Stimulated activated CD4-positive, alpha-beta T cell treated with anti-CD3 and anti-CD28 coated beads, Interleukin-2, amount 100 ng/mL, for 48 hours (primary cell): ENCODE results near the gene MRPS5.

Experiments
- DNase-seq, 2 donors: peaks; one replicate each; pipeline ENCODE4 v3.0.0-alpha.2; 2020

Gene MRPS5

DNA sequence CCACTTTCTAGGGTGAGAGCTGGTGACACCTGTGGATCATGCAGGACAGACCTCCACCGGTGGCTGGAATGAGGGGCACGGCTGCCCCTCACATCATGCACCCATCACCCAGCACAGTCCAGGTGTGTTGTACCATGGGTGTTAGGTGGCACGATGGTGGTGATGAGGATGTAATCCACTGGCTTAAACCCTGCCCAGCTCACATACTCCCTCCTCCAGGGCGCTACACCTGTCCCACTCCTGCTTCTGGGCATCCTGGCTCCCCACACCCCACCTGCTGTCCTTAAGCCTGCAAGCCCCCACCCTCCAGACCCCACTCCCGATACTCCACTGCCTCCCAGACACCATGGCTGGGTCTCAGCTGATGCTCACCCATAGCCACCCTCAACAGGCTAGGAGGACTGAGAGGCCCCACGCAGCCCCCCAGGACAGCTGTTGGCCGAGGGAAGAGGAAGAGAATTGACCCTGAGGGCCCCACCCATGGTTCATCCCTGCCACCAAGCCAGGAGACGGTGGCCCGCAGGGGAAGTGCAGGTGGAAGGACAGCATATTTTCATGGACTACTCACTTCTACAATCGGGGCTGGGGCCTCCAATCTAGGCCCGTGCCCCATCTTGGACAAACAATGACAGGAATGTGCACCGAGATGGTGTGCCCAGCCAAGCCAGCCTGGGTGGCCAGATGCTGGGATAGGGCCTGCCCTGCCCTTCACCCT lies 61.8 kb downstream of the MRPS5 start:
- no peak for DNase-seq

DNA sequence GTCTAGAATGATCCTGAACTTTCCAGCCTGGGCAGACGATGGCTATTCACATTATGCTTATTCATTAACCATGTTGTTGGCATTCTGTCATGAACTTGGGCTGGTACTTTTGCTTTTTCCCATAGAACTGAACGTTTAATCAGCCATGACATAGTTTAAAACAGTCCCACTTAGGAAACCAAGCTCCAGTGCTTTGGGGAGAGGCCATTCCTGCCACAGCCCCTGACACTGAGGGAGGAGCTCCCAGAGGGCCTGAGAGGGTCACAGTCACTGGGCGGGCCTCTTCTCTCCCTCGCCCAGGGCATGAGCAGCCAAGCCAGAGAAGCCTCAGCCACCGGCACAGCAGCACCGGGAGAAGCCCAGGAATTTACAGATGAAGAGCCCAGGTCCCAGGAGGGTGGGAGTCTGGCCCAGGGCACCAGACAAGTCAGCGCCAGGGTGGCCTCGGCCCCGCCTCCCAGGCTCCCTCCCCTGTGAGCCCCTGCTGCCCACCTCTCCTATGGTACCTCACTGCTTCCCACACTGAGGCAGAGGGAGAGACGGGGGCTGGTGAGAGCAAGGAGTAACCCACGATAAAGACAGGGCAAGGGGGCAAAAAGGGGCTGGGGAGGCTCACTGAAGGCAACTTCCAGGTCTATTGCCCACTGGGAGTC lies 62.5 kb downstream of the MRPS5 start:
- DNase-seq: no peak

DNA sequence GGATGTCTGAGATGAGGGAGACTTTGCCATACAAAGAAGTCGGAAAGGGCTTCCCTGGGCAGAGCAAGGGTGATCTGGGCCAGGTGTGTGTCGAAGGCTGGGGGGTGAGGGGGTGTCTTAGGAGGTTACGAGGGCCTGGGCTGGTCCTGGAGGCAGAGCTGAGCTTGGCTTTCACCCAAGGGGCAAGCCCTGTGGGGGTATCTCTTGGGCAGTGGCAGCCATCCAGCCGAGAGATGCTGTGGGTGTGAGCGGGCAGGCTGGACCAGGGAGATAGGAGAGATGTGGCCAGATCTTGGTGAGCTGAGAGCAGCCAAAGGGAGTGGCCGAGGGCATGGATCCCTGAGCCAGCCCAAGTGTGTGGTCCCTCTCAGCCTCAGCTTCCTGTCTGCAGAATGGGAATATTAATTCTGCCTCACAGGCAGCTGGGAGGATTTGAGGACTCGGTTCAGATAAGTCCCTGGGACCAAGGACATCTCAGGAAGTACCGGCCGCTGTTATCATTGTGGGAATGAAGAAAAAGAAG lies 63.1 kb downstream of the MRPS5 start:
- no peak for DNase-seq

DNA sequence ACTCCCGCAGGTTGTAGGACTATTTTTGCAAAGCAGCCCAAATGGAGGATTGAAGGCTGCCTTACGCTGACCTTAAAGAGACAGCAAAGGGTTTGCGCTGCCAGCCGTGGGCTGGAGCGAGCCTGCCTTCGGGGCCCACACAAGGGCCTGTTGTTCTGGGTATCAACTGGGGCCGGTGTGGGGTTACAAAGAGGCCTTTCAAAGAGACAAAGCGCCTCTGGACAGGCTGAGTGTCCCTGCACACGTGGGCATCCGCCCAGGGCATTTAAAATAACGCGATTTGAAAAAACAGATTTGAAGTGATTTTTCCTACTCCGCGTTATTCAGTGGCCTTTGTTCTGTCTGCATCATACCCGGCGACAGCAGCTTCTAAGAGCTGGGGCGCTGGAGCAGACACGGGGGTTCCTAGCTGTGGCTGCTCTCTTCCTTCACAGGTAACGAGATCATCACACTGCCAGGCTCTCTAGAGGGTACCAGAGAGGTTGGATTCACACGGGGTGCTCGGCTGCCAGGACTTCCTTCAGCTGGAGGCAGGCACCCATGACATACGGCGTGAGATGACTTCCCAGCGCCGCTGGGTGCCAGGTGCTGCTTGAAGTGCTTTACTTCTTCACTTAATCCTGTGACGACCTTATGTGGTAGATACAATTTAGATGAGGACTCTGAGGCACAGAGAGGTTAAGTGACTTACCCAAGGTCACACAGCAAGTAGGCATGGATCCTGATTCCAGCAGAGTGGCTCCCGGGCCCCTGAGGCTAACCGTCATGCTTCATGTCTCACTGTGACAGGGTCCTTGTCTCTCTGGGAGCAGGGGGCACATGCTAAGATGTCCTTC lies 63.9 kb downstream of the MRPS5 start:
- DNase-seq: no peak

DNA sequence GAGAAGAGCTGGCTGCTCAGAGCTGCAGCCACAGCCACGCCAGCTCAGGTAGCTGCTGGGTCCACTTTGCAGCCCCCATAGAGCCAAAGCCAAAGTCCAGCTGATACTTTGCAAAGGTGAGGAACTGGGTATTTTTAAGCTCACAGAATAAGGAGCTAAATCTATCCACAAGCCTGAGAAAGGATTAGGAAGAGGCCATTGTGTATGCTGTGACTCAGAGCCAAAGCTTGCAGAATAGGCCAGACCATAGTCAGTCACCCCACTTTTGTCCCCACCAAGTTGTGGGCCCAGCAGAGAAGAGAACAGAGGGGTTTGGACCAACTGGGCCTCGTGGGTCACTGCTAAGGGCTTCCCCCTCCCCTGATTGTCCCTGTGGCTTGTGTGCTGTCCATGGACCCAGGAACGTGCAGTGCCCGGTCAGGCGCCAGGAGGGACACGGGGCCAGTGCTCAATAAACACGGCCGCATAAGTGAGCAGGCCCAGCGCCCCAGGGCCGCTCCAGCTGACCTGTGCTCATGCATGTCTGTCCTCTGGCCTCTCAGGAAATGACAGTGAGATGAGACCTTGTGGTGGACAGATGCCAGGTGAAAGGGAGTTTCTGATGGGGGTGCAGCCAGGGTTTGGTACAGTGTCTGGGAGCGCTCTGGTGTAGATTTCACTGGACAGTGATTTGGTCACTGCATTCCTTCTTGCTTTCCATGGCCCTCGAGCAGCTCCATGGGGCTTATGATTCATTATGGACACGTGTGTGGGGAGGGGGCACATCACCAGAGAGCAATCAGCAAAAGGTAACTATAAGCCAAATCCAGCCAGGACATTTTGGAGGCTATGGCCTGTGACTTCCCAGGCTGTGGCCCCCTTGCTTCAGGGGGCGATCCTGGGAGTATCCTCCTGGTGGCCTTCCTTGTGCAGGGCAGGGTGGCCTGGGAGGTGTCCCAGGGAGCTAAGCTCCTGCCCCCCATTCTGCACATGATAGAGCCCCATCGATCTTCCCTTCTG lies 64.8 kb downstream of the MRPS5 start:
- no peak for DNase-seq

DNA sequence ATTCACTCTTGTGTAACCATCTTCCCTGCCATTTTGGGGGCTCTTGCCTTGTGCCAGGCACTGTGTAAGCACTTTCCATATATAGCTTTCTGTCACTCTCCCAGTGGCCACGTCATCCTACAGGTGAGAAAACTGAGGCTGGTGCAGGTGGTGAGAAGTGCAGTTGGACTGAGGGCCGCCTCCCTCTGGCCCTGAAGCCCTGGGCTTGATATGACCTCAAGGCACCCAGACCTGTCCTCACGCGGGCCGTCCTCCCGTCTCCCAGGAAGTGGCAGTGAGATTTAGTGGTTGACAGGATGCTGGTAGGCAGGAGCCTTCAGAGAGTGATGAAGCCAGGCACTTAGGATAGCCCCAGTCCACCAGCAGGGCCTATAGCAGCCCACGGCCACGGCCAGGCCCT lies 65.6 kb downstream of the MRPS5 start:
- DNase-seq: no peak

DNA sequence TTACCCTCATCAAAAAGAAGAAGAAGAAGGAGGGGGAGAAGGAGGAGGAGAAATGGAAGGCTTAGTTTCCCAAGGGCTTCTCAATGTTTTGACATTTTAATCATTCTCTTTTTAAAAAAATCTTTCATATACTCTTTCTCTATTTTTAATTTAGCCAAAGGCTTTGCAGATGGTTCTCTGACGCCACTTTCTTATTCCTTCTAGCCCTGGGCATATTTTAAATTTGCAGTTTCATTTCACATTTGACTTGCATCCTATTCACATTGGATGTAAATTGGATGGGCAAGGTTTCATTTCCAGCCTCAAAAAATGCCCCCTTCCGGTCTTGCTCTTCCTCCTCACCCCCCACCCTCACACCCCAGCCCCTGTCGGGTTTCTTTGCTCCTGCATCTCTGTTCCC lies 66.3 kb downstream of the MRPS5 start:
- no peak for DNase-seq

DNA sequence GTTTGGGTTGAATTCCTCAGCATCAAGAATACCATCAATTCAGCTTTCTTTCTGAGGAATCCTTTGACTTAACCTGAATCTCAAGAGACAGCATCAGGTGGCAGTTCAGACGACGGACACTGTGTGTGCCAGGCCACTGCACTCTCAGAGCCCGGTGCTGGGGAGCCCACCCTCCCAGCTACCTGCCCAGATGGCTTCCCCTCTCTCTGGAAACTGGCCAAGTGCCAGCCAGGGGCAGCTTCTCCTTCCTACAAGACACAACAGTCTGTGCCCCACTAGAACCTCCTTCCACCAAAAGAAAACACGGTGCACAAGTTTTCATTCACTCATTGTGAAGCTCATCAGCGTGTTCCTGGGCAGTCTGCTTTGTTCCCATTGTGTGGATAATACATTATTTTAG lies 67.6 kb downstream of the MRPS5 start:
- no peak for DNase-seq

DNA sequence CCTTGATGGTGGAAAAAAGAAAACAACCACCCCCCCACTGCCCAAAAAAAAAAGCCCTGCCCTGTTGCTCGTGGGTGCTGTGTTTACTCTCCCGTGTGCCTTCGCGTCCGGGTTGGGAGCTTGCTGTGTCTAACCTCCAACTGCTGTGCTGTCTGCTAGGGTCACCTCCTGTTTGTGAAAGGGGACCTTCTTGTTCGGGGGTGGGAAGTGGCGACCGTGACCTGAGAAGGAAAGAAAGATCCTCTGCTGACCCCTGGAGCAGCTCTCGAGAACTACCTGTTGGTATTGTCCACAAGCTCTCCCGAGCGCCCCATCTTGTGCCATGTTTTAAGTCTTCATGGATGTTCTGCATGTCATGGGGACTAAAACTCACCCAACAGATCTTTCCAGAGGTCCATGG lies 68.1 kb downstream of the MRPS5 start:
- no peak for DNase-seq

DNA sequence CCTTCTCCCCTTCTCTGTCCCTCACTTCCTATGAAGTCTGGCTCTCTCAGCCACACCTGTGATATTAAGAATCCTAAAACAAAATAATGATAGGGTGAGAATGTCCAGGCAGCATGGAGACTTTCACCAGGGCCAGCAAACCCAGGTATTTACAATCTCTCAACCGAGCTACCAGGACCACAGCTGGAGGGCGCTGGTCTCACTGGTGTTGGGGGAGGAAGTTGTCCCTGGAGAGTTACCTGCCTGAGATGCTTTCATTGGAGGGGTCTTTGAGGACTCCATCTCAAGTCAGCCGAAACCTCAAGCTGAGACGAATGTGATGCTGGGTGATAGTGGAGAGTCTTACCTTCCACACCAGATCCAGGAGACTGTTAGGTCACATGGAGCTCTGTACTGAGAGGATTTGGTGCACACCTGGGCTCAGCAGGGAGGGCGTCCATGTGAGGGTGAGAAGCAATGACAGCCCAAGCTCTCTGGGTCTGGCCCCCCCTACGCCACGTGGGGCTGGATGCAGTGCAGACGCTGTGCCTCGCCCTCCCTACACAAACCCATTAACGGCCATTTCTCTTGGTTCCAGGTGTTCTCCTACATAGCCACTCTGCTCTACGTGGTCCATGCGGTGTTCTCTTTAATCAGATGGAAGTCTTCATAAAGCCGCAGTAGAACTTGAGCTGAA lies 68.7 kb downstream of the MRPS5 start:
- DNase-seq: no peak

DNA sequence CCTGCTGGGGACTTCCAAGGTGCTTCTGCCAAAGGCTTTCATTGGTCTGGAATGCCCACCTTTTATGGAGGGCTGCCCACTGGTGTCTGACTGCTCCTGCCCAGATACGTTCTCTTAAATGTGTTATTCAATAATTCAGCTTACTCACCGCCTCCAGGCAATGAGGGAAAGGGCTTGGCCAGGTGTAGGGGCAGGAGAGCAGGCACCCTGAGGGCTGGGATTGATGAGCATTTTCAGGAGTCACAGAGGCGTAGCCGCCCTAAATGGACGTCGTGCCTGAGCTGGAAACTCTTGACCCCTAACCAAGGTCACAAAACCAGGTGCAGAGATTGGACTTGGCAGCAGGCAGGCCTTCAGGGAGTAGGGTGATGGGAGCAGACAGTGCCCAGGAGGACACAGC lies 69.3 kb downstream of the MRPS5 start:
- no peak for DNase-seq

DNA sequence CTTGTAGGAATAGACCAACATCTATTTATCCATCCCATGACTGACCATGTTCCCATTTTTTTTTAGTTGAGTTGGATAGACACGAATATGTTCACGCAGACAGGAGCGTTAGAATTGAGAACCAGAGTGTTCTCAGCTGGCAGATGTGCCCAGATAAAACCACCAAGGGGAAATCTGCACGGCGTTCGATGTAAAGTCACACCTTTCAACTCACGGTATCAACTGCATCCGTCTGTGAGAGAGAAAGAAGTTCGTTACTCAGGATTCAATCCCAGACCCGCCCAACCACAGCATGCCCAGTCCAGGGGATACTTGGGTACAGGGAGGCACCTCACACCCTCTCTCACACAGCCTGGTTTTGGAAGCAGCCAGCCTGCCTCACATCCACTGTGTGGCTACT lies 70.0 kb downstream of the MRPS5 start:
- DNase-seq: no peak

DNA sequence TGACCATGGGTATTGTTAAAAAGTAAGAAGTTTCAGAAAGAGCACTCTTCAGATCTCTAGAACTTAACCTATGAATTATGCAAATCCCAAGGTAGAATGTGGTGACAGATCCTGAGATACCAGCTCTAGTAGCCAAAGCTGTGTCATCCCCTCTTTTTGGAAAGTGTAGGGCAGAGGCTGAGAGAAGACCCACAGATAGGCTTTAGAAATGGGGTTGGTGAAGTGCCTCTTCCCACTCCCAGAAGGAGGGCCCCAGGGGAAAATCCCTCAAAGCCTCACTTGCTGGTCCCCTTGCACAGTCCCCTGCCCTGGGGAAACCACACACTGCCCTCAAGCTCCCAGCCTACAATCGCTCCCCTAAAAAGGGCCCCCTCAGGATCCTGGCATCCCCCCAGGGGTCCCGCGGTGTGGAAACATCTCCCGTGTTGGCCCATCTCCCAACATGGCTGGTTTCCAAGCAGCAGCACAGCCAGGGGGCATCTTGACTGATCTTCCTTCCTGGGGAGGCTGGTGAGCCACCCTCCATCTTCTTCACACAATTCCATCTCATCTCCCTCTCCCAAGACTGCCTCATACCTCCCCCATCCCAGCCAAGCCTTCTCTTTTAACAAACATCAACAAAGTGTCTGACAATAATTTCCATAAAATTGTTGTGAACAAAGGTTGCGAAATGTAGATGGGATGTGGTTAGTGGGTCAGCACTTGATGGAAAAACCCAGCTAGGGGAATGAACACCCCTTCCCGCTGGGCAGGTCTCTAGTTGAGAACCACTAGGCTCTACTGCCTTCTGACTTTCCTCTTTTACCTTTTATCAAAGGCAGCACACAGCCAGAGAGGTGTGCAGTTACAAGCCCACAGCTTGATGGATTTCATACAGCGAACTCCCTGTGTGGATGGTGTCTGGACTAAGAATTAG lies 71.0 kb downstream of the MRPS5 start:
- no peak for DNase-seq

DNA sequence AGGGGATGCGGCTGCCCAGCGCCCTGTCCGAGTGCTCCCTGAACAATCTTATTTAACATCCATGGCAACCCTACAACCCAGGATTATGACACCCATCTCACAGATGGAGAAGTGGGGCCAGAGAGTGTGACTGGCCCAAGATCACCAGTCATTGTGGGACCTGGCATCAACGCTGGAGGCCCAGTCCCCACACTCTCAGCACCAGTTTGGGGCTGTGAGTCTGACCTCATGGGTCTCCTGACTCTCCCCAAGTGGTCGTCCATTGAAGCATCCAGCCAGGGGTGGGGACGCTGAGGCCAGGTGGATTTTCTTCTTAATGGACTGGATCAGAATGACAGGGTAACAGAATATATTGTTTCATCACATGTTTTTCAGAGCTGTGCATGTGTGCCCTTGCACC lies 71.6 kb downstream of the MRPS5 start:
- no peak for DNase-seq

DNA sequence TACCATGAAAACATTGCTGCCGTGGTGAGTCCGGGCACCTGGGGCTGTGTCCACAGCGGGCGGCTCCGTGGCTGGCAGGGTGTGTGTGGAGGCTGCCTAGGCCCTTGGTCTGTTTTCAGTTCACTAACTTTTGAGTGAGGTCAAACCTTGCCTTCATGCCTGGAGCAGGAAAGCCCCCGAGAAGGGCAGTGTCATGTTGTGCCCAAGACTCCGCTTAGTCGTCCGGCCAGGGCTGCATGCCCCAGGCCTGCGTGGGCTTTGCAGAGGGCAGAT lies 72.0 kb downstream of the MRPS5 start:
- DNase-seq: no peak

DNA sequence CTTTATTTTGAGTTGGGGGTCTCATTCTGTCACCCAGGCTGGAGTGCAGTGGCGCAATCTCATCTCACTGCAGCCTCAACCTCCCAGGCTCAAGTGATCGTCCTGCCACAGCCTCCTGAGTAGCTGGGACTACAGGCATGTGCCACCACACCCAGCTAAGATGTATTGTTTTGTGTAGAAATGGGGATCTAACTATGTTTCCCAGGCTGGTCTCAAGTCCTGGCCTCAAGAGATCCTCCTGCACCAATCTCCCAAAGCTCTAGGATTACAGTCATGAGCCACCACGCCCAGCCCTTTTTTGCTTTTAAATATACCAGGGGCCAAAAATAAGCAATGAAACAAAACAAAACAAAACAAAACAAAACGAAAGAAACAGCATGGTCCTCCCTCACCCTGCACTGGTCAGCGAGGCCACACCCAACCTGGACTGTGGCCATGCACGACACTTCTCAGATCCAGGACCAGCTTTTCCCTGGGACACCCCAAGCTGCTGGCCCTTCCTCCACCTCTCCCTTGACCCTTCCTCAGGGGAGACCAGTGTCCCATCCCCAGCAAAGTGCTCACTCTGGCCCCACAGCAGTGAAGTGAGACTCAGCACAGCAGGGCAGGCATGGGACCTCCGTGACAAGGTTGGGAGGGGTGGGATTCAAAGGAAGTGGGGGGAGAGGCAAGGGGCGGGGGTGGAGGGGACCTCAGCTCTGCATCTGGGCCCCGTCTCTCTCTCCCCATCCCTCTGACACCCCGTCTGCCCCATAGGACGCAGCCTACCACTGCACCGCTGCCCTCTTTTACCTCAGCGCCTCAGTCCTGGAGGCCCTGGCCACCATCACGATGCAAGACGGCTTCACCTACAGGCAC lies 72.6 kb downstream of the MRPS5 start:
- no peak for DNase-seq

DNA sequence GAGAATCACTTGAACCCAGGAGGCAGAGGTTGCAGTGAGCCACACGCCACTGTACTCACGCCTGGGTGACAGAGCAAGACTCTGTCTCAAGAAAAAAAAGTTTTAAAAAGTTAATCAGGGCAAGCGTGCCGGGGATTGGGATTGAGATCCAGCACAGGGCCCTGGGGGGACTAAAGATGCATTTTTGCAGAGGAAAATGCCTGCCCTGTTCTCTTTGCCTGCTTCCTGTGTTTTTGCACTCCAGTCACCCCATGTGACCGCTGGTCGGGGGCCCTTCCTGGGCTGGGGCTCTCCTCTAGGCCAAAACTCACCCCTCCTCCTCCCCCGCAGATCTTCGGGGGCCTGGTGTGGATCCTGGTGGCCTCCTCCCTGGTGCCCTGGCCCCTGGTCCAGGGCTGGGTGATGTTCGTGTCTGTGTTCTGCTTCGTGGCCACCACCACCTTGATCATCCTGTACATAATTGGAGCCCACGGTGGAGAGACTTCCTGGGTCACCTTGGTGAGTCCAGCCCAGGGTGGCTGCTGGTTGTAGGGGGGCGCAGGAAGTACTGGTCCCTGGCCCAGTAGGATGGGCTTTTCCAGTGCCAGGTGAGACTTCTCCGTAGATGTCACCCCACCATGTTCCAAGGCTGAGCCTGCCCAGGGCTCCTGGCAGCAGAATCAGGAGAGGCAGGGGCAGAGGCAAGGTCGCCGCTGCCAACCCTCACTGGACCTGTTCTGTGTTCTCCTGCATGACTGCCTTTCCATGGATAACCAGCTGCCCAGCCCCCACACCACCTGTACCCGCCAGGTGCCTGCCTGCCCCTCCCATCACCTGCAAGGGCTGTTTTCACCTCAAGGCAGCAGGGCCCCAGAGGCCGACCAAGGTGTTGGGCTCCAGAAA lies 73.7 kb downstream of the MRPS5 start:
- DNase-seq: no peak

DNA sequence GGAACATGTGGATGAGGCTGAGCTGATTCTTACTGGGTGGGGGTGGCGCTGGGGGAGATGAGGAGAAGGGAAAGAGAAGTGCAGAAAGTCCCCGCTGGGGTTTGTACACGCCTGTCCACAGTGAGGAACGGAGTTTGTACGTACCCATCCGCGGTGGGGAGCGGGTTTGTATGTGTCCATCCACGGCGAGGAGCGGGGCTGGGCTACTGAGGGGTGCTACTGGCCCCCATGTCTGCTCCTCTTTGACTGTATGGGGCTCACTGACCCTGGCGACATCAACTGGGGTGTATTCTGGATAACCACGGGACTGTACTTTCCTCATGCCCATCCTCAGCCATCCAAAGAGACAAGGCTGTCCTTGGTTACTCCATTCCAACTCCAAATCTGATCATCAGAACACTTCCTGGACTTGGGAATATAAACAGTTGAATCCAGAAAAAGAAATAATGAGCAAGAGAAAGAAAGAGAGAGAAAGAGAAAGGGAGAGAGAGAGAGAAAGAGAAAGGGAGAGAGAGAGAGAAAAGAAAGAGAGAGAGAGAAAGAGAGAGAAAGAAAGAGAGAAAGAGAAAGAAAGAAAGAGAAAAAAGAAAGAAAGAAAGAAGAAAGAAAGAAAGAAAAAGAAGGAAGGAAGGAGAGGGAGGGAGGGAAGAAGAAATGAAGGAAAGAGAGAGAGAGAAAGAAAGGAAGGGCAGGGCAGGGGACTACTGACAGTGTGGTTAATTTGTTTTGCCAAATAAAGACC lies 75.1 kb downstream of the MRPS5 start:
- DNase-seq: no peak
